HEK293 (cell line): ENCODE measurements around the gene AKT2.

Experiments used
- GLI2 ChIP-seq: fragments of 450-650 bp; formaldehyde crosslinking; IDR thresholded peaks from 2 replicates; pipeline ENCODE4; 2017; ENCODE audit warnings: missing biosample characterization, missing genetic modification characterization, low read depth, borderline replicate concordance
- SP7 ChIP-seq: fragments of 450-650 bp; formaldehyde crosslinking; IDR thresholded peaks from 2 replicates; pipeline ENCODE4 v1.5.1; 2016; ENCODE audit warnings: missing biosample characterization, missing genetic modification characterization
- ZNF423 ChIP-seq: fragments of 450-650 bp; formaldehyde crosslinking; IDR thresholded peaks from 2 replicates; pipeline ENCODE4 v1.5.1; 2016; ENCODE audit warnings: missing biosample characterization, missing genetic modification characterization
- TF ChIP-seq, protein P1 (sequence below): fragments of 450-650 bp; formaldehyde crosslinking; IDR thresholded peaks from 2 replicates; pipeline ENCODE4 v1.5.1; 2016; ENCODE audit warnings: missing biosample characterization, missing genetic modification characterization

DNA sequence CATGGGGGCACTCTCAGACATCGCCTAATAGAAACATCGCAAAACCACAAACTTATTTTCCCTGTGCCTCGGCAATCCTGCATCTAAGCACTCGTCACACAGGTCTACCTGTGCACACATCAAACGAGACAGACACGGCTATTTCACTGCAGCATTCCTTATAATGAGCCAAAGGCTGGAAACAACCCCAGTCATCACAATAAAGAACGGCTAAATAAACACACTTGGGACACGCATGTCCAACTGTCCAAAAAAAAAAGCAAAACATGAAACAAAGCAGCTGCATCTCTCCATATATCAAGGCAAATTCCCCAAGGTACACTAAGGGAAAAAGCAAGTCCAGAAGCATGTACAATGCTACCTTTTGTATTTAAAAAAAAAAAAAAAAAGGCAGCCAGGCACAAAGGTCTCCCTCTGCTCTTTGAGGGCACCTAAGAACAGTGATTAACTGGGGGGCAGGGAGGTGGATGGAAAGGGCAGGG, 31.5 kb downstream of the AKT2 start:
- TF ChIP-seq, protein P1, sequence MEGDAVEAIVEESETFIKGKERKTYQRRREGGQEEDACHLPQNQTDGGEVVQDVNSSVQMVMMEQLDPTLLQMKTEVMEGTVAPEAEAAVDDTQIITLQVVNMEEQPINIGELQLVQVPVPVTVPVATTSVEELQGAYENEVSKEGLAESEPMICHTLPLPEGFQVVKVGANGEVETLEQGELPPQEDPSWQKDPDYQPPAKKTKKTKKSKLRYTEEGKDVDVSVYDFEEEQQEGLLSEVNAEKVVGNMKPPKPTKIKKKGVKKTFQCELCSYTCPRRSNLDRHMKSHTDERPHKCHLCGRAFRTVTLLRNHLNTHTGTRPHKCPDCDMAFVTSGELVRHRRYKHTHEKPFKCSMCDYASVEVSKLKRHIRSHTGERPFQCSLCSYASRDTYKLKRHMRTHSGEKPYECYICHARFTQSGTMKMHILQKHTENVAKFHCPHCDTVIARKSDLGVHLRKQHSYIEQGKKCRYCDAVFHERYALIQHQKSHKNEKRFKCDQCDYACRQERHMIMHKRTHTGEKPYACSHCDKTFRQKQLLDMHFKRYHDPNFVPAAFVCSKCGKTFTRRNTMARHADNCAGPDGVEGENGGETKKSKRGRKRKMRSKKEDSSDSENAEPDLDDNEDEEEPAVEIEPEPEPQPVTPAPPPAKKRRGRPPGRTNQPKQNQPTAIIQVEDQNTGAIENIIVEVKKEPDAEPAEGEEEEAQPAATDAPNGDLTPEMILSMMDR (tag by site-specific recombination): no peak
- TF ChIP-seq GLI2 (tag by site-specific recombination) (no peak), ZNF423 (tag by site-specific recombination) (no peak), SP7 (no peak)
